ENCODE data around the gene C2CD4B.

DNA sequence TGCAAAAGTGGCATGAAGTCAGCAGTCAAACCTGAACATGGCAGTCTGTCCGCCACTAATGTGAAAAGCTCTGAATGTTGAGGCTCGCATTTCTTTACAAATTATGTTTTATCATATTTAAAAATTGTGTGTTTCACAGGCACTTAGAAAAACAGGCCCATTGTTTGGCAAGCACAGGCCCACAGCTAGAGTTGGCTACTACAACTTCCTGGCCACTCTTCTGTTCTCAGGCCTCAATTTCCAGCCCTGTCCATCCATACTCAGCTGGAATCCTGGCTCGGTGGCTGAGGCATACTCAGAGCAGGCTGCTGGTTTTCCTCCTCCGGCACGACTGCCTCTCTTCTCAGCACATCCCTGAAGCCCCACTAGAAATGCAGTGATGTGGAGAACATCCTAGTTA lies 44.3 kb downstream of the C2CD4B start:
- TF ChIP-seq, protein P1, sequence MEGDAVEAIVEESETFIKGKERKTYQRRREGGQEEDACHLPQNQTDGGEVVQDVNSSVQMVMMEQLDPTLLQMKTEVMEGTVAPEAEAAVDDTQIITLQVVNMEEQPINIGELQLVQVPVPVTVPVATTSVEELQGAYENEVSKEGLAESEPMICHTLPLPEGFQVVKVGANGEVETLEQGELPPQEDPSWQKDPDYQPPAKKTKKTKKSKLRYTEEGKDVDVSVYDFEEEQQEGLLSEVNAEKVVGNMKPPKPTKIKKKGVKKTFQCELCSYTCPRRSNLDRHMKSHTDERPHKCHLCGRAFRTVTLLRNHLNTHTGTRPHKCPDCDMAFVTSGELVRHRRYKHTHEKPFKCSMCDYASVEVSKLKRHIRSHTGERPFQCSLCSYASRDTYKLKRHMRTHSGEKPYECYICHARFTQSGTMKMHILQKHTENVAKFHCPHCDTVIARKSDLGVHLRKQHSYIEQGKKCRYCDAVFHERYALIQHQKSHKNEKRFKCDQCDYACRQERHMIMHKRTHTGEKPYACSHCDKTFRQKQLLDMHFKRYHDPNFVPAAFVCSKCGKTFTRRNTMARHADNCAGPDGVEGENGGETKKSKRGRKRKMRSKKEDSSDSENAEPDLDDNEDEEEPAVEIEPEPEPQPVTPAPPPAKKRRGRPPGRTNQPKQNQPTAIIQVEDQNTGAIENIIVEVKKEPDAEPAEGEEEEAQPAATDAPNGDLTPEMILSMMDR (conservative IDR thresholded peaks at IDR 0.05 in 1 of 2, IDR thresholded peaks at IDR 0.05 in 1 of 2; ENCODE audit: extremely low read depth in 1 of 2, insufficient read depth in 1 of 2, low read depth in 1 of 2, low read length in 2 of 2) = no peak
- no peak for TF ChIP-seq EZH2 (IDR thresholded peaks at IDR 0.05; ENCODE audit: borderline replicate concordance, low read length)
